GM23338 (cell line): ENCODE results near the gene RNF115. TPM values are rescaled to one million over a fixed set of nuclear protein-coding genes. Genes with fewer than 3 reads are reported as not detected.

ENCODE experiments used
- ATAC-seq: fragments of 200-7000 bp; cut with Tn5 transposase; 3 replicates; pipeline ENCODE4 v1.9.1; 2020
- DNase-seq: peaks from one replicate; pipeline ENCODE4 v3.0.0-alpha.2; 2015; ENCODE audit warnings: low spot score
- H2AFZ ChIP-seq: fragments of 200-600 bp; sonication (generic); 2 replicates; pipeline ENCODE4 v1.8.0; 2016; ENCODE audit warnings: antibody characterized with exemption, mild to moderate bottlenecking, moderate library complexity
- H3F3A ChIP-seq: fragments of 200-600 bp; sonication (generic); replicated peaks from 2 replicates; pipeline ENCODE4 v1.8.0; 2017; ENCODE audit warnings: antibody characterized with exemption, mixed run types, low read depth
- H3K27ac ChIP-seq: fragments of 200-600 bp; sonication (generic); 2 replicates; pipeline ENCODE4 v1.6.1; 2016; ENCODE audit warnings: low read depth
- H3K27me3 ChIP-seq: fragments of 200-600 bp; sonication (generic); 2 replicates; pipeline ENCODE4 v1.8.0; 2016; ENCODE audit warnings: mild to moderate bottlenecking, mixed run types, moderate library complexity; ENCODE audit not compliant: insufficient read depth
- H3K36me3 ChIP-seq: fragments of 200-600 bp; sonication (generic); 2 replicates; pipeline ENCODE4 v1.8.0; 2016; ENCODE audit warnings: mild to moderate bottlenecking; ENCODE audit not compliant: insufficient read depth
- H3K4me1 ChIP-seq: fragments of 200-600 bp; sonication (generic); 2 replicates; pipeline ENCODE4 v1.8.0; 2016; ENCODE audit warnings: mild to moderate bottlenecking, moderate library complexity; ENCODE audit not compliant: insufficient read depth
- H3K4me2 ChIP-seq: fragments of 200-600 bp; sonication (generic); 2 replicates; pipeline ENCODE4 v1.7.1; 2017; ENCODE audit warnings: mixed run types
- H3K4me3 ChIP-seq: fragments of 200-600 bp; sonication (generic); 2 replicates; pipeline ENCODE4 v1.6.1; 2016; ENCODE audit warnings: mixed run types
- H3K79me2 ChIP-seq: fragments of 200-600 bp; sonication (generic); replicated peaks from 2 replicates; pipeline ENCODE4 v1.8.0; 2017; ENCODE audit warnings: mild to moderate bottlenecking; ENCODE audit not compliant: insufficient read depth
- H3K9me2 ChIP-seq: fragments of 200-600 bp; sonication (generic); 2 replicates; pipeline ENCODE4 v1.8.0; 2017; ENCODE audit not compliant: insufficient read depth
- H4K20me1 ChIP-seq: fragments of 200-600 bp; sonication (generic); replicated peaks from 2 replicates; pipeline ENCODE4 v1.8.0; 2017; ENCODE audit warnings: mild to moderate bottlenecking; ENCODE audit not compliant: insufficient read depth
- H3K27ac Mint-ChIP-seq: 2 replicates; pipeline ENCODE4 v1.8.0; 2020; ENCODE audit warnings: inconsistent platforms, mild to moderate bottlenecking, moderate library complexity, mixed read lengths
- H3K27me3 Mint-ChIP-seq: 3 replicates; pipeline ENCODE4 v1.8.0; 2022; ENCODE audit warnings: low read depth, mild to moderate bottlenecking, moderate library complexity, mixed read lengths, inconsistent platforms; ENCODE audit not compliant: insufficient read depth, poor library complexity
- H3K36me3 Mint-ChIP-seq: 3 replicates; pipeline ENCODE4 v1.8.0; 2021; ENCODE audit warnings: low read depth, mild to moderate bottlenecking, inconsistent platforms, moderate library complexity, mixed read lengths
- H3K4me1 Mint-ChIP-seq: 3 replicates; pipeline ENCODE4 v1.8.0; 2020; ENCODE audit warnings: mild to moderate bottlenecking, inconsistent platforms, mixed read lengths
- H3K4me3 Mint-ChIP-seq: 3 replicates; pipeline ENCODE4 v1.8.0; 2021; ENCODE audit warnings: moderate library complexity, mild to moderate bottlenecking, inconsistent platforms, mixed read lengths
- H3K9me3 Mint-ChIP-seq: 3 replicates; pipeline ENCODE4 v1.8.0; 2020; ENCODE audit warnings: moderate library complexity, mild to moderate bottlenecking, inconsistent platforms, mixed read lengths
- CREB1 ChIP-seq: fragments of 250-450 bp; sonication (Bioruptor Pico); IDR thresholded peaks from 2 replicates; pipeline ENCODE4 v1.5.0; 2020; ENCODE audit warnings: low read depth, mild to moderate bottlenecking, moderate library complexity
- CTCF ChIP-seq, 2 experiments: fragments of 200-600 bp in 1 of 2; sonication (generic) in 1 of 2; conservative IDR thresholded peaks; 2 replicates each; pipeline versions ENCODE4 v1.5.1 to v1.6.1; 2016 to 2017; ENCODE audit warnings: antibody characterized with exemption in 2 of 2, low read depth in 2 of 2, mild to moderate bottlenecking in 2 of 2, moderate library complexity in 1 of 2
- EZH2 ChIP-seq: fragments of 200-600 bp; sonication (generic); IDR thresholded peaks from one replicate; pipeline ENCODE4 v1.8.0; 2017; ENCODE audit warnings: antibody characterized with exemption, mild to moderate bottlenecking, low read depth; ENCODE audit not compliant: unreplicated experiment
- EZH2phosphoT487 ChIP-seq: fragments of 200-600 bp; sonication (generic); IDR thresholded peaks from one replicate; pipeline ENCODE4 v1.8.1; 2018; ENCODE audit warnings: antibody characterized with exemption; ENCODE audit not compliant: unreplicated experiment
- JUNB ChIP-seq: IDR thresholded peaks from one replicate; pipeline ENCODE4 v1.6.1; 2016; ENCODE audit warnings: antibody characterized with exemption; ENCODE audit not compliant: unreplicated experiment
- NANOG ChIP-seq: IDR thresholded peaks from 2 replicates; pipeline ENCODE4 v1.6.1; 2016; ENCODE audit warnings: antibody characterized with exemption, borderline replicate concordance
- POLR2AphosphoS5 ChIP-seq: IDR thresholded peaks from 2 replicates; pipeline ENCODE4 v1.6.1; 2016; ENCODE audit warnings: antibody characterized with exemption, low read depth
- STAT1 ChIP-seq: IDR thresholded peaks from one replicate; pipeline ENCODE4 v1.6.1; 2016; ENCODE audit warnings: antibody characterized with exemption; ENCODE audit not compliant: unreplicated experiment
- ZNF114 ChIP-seq: fragments of 250-450 bp; sonication (Bioruptor Pico); IDR thresholded peaks from 2 replicates; pipeline ENCODE4 v1.5.0; 2020; ENCODE audit warnings: mild to moderate bottlenecking, moderate library complexity
- ZNF331 ChIP-seq: fragments of 250-450 bp; sonication (Bioruptor Pico); IDR thresholded peaks from 2 replicates; pipeline ENCODE4 v1.5.0; 2020; ENCODE audit warnings: low read depth, mild to moderate bottlenecking, moderate library complexity
- polyA plus RNA-seq: library from polyadenylated mRNA; unstranded; fragments of >200 nt; fragmentation: Nextera tagmentation; extraction: Ambion mirVana; gene quantifications from 2 replicates; pipeline ENCODE4 v1.2.1, GENCODE V29; 2016
- total RNA-seq: library from RNA; depleted of rRNA; stranded (reverse); fragments of >200 nt; shearing (Covaris generic); gene quantifications from 2 replicates; pipeline ENCODE4 v1.2.3, GENCODE V29; 2014
- TF ChIP-seq, protein P1 (sequence below): IDR thresholded peaks from 2 replicates; pipeline ENCODE4 v1.6.1; 2016; ENCODE audit warnings: antibody characterized with exemption
- TF ChIP-seq, protein P2 (sequence below): IDR thresholded peaks from one replicate; pipeline ENCODE4 v1.6.1; 2018; ENCODE audit warnings: antibody characterized with exemption; ENCODE audit not compliant: unreplicated experiment
- TF ChIP-seq, protein P3 (sequence below): fragments of 250-450 bp; sonication (Bioruptor Pico); IDR thresholded peaks from 2 replicates; pipeline ENCODE4 v1.5.0; 2020; ENCODE audit warnings: mild to moderate bottlenecking, moderate library complexity

RNF115 gene
- total and polyA plus RNA-seq, 2 experiments from 2014 or later, result 10.6 to 10.9 TPM

DNA sequence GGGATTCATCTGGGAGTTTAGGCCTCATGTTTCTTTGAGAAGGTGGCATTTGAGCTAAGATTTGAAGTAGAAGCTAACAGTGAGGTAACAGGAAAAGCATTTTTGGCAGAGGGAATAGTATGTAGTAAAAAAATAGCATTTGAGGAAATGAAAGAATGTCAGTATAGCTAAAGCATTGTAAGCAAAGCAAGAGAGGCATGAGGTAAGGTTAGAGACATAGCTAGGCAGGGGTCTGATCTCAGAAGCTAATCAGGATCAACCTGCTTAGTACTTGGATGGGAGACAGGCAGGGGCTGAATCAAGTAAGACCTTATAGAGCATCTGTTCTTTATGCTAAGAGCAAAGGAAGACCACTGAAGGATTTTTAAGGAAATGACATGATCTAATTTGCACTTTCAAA lies 4.1 kb upstream of the RNF115 start:
- peaks cover 8% of the 10 kb centered on the region for H3K4me1 ChIP-seq
- ATAC-seq, result no peak
- no peaks in the 10 kb centered on the region for H3K9me2 ChIP-seq
- peaks cover 2% of the 10 kb centered on the region; the same call in 2 of the 3 replicates for H3K4me1 Mint-ChIP-seq
- peaks cover 72% of the 10 kb centered on the region for H3K36me3 Mint-ChIP-seq
- H3K27ac ChIP-seq, result no peak overlapping the region
- H3F3A ChIP-seq, result 0 out of 2 replicates have a peak, but pooled peaks cover 6% of the 10 kb centered on the region
- peaks cover 52% of the 10 kb centered on the region for H3K36me3 ChIP-seq
- H3K9me3 Mint-ChIP-seq, result no peaks in the 10 kb centered on the region
- H3K79me2 ChIP-seq, result peaks cover 20% of the 10 kb centered on the region
- H3K4me3 ChIP-seq, result no peak overlapping the region
- no peak for DNase-seq
- no peak for TF ChIP-seq POLR2AphosphoS5
- TF ChIP-seq ZNF331, result no peak
- TF ChIP-seq, protein P1, sequence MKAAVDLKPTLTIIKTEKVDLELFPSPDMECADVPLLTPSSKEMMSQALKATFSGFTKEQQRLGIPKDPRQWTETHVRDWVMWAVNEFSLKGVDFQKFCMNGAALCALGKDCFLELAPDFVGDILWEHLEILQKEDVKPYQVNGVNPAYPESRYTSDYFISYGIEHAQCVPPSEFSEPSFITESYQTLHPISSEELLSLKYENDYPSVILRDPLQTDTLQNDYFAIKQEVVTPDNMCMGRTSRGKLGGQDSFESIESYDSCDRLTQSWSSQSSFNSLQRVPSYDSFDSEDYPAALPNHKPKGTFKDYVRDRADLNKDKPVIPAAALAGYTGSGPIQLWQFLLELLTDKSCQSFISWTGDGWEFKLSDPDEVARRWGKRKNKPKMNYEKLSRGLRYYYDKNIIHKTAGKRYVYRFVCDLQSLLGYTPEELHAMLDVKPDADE, result no peak
- no peak for TF ChIP-seq ZNF114 (CRISPR knock-in tag)
- TF ChIP-seq, protein P2, sequence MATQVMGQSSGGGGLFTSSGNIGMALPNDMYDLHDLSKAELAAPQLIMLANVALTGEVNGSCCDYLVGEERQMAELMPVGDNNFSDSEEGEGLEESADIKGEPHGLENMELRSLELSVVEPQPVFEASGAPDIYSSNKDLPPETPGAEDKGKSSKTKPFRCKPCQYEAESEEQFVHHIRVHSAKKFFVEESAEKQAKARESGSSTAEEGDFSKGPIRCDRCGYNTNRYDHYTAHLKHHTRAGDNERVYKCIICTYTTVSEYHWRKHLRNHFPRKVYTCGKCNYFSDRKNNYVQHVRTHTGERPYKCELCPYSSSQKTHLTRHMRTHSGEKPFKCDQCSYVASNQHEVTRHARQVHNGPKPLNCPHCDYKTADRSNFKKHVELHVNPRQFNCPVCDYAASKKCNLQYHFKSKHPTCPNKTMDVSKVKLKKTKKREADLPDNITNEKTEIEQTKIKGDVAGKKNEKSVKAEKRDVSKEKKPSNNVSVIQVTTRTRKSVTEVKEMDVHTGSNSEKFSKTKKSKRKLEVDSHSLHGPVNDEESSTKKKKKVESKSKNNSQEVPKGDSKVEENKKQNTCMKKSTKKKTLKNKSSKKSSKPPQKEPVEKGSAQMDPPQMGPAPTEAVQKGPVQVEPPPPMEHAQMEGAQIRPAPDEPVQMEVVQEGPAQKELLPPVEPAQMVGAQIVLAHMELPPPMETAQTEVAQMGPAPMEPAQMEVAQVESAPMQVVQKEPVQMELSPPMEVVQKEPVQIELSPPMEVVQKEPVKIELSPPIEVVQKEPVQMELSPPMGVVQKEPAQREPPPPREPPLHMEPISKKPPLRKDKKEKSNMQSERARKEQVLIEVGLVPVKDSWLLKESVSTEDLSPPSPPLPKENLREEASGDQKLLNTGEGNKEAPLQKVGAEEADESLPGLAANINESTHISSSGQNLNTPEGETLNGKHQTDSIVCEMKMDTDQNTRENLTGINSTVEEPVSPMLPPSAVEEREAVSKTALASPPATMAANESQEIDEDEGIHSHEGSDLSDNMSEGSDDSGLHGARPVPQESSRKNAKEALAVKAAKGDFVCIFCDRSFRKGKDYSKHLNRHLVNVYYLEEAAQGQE, result no peak
- no peak for TF ChIP-seq CTCF (conservative IDR thresholded peaks at IDR 0.05; ENCODE audit: low read depth in 2 of 2)
- TF ChIP-seq STAT1, result no peak
- no peak for TF ChIP-seq CREB1 (CRISPR knock-in tag)
- TF ChIP-seq EZH2phosphoT487, result no peak
- no peak for TF ChIP-seq JUNB
- no peak for TF ChIP-seq EZH2
- no peak for TF ChIP-seq NANOG
- TF ChIP-seq, protein P3, sequence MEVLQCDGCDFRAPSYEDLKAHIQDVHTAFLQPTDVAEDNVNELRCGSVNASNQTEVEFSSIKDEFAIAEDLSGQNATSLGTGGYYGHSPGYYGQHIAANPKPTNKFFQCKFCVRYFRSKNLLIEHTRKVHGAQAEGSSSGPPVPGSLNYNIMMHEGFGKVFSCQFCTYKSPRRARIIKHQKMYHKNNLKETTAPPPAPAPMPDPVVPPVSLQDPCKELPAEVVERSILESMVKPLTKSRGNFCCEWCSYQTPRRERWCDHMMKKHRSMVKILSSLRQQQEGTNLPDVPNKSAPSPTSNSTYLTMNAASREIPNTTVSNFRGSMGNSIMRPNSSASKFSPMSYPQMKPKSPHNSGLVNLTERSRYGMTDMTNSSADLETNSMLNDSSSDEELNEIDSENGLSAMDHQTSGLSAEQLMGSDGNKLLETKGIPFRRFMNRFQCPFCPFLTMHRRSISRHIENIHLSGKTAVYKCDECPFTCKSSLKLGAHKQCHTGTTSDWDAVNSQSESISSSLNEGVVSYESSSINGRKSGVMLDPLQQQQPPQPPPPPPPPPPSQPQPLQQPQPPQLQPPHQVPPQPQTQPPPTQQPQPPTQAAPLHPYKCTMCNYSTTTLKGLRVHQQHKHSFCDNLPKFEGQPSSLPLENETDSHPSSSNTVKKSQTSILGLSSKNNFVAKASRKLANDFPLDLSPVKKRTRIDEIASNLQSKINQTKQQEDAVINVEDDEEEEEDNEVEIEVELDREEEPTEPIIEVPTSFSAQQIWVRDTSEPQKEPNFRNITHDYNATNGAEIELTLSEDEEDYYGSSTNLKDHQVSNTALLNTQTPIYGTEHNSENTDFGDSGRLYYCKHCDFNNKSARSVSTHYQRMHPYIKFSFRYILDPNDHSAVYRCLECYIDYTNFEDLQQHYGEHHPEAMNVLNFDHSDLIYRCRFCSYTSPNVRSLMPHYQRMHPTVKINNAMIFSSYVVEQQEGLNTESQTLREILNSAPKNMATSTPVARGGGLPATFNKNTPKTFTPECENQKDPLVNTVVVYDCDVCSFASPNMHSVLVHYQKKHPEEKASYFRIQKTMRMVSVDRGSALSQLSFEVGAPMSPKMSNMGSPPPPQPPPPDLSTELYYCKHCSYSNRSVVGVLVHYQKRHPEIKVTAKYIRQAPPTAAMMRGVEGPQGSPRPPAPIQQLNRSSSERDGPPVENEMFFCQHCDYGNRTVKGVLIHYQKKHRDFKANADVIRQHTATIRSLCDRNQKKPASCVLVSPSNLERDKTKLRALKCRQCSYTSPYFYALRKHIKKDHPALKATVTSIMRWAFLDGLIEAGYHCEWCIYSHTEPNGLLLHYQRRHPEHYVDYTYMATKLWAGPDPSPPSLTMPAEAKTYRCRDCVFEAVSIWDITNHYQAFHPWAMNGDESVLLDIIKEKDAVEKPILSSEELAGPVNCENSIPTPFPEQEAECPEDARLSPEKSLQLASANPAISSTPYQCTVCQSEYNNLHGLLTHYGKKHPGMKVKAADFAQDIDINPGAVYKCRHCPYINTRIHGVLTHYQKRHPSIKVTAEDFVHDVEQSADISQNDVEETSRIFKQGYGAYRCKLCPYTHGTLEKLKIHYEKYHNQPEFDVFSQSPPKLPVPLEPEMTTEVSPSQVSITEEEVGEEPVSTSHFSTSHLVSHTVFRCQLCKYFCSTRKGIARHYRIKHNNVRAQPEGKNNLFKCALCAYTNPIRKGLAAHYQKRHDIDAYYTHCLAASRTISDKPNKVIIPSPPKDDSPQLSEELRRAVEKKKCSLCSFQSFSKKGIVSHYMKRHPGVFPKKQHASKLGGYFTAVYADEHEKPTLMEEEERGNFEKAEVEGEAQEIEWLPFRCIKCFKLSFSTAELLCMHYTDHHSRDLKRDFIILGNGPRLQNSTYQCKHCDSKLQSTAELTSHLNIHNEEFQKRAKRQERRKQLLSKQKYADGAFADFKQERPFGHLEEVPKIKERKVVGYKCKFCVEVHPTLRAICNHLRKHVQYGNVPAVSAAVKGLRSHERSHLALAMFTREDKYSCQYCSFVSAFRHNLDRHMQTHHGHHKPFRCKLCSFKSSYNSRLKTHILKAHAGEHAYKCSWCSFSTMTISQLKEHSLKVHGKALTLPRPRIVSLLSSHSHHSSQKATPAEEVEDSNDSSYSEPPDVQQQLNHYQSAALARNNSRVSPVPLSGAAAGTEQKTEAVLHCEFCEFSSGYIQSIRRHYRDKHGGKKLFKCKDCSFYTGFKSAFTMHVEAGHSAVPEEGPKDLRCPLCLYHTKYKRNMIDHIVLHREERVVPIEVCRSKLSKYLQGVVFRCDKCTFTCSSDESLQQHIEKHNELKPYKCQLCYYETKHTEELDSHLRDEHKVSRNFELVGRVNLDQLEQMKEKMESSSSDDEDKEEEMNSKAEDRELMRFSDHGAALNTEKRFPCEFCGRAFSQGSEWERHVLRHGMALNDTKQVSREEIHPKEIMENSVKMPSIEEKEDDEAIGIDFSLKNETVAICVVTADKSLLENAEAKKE (CRISPR knock-in tag), result no peak
- H3K4me2 ChIP-seq, result no peak overlapping the region
- H3K27me3 Mint-ChIP-seq, result peaks cover 5% of the 10 kb centered on the region
- no peak overlapping the region for H3K27ac Mint-ChIP-seq
- H3K4me3 Mint-ChIP-seq, result no peak overlapping the region
- no peaks in the 10 kb centered on the region for H3K27me3 ChIP-seq
- H4K20me1 ChIP-seq, result no peaks in the 10 kb centered on the region
- no peak overlapping the region for H2AFZ ChIP-seq
